IMR-90 (cell line): ENCODE results near the gene LHFPL3.

Experiments
- BHLHE40 ChIP-seq: fragments of 150-350 bp; IDR thresholded peaks from 2 replicates; pipeline ENCODE4 v1.6.1; 2016; ENCODE audit warnings: mild to moderate bottlenecking, low read depth, low read length
- CEBPB ChIP-seq: IDR thresholded peaks from 2 replicates; pipeline ENCODE4 v1.6.1; 2012; ENCODE audit warnings: low read depth, low read length, improper control_type of control experiment
- CTCF ChIP-seq: conservative IDR thresholded peaks from 2 replicates; pipeline ENCODE4 v1.5.1; 2012; ENCODE audit warnings: mild to moderate bottlenecking, low read depth, low read length, improper control_type of control experiment
- MAFK ChIP-seq: IDR thresholded peaks from 2 replicates; pipeline ENCODE4 v1.6.1; 2012; ENCODE audit warnings: low read depth, low read length, improper control_type of control experiment
- MAZ ChIP-seq: IDR thresholded peaks from 2 replicates; pipeline ENCODE4 v1.6.1; 2012; ENCODE audit warnings: low read depth, mild to moderate bottlenecking, low read length, improper control_type of control experiment, moderate library complexity, borderline replicate concordance
- MXI1 ChIP-seq: IDR thresholded peaks from 2 replicates; pipeline ENCODE4 v1.6.1; 2012; ENCODE audit warnings: low read depth, mild to moderate bottlenecking, low read length, moderate library complexity, borderline replicate concordance
- NFE2L2 ChIP-seq: fragments of 150-350 bp; IDR thresholded peaks from 2 replicates; pipeline ENCODE4 v1.6.1; 2016; ENCODE audit warnings: low read depth, mild to moderate bottlenecking, low read length
- POLR2A ChIP-seq: IDR thresholded peaks from 2 replicates; pipeline ENCODE4 v1.6.1; 2012; ENCODE audit warnings: mild to moderate bottlenecking, low read depth, low read length
- RAD21 ChIP-seq: IDR thresholded peaks from 2 replicates; pipeline ENCODE4 v1.6.1; 2012; ENCODE audit warnings: low read length, improper control_type of control experiment
- RCOR1 ChIP-seq: IDR thresholded peaks from 2 replicates; pipeline ENCODE4 v1.6.1; 2012; ENCODE audit warnings: mild to moderate bottlenecking, low read length, improper control_type of control experiment; ENCODE audit not compliant: insufficient replicate concordance
- TF ChIP-seq, protein P1 (sequence below): fragments of 150-350 bp; IDR thresholded peaks from 2 replicates; pipeline ENCODE4 v1.6.1; 2016; ENCODE audit warnings: low read depth, mild to moderate bottlenecking, low read length, moderate library complexity, borderline replicate concordance

DNA sequence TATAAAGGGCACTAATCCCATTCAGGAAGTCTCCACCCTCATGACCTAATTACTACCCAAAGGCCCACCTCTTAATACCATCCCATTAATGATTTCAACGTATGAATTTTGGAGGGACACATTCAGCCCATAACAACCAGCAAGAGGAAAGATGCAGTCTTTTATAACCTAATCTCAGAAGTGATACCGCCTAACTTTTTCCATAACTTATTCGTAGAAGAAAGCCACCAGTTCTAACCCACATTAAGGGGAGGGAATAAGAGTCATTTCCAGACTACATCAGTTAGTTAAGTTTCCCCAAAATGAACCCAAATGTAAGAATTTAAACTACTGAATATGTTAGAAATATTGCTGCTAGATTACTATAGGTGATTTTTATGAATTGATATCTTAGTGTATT is 32.1 kb upstream of the LHFPL3 start:
- TF ChIP-seq POLR2A, result no peak
- TF ChIP-seq, protein P1, sequence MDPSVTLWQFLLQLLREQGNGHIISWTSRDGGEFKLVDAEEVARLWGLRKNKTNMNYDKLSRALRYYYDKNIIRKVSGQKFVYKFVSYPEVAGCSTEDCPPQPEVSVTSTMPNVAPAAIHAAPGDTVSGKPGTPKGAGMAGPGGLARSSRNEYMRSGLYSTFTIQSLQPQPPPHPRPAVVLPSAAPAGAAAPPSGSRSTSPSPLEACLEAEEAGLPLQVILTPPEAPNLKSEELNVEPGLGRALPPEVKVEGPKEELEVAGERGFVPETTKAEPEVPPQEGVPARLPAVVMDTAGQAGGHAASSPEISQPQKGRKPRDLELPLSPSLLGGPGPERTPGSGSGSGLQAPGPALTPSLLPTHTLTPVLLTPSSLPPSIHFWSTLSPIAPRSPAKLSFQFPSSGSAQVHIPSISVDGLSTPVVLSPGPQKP, result no peak
- TF ChIP-seq CTCF, result no peak
- TF ChIP-seq RAD21, result no peak
- no peak for TF ChIP-seq BHLHE40
- no peak for TF ChIP-seq NFE2L2
- TF ChIP-seq MAZ, result no peak
- no peak for TF ChIP-seq RCOR1
- no peak for TF ChIP-seq CEBPB
- TF ChIP-seq MXI1, result no peak
- TF ChIP-seq MAFK, result no peak
